ENCODE measurements around the gene IARS2.

DNA sequence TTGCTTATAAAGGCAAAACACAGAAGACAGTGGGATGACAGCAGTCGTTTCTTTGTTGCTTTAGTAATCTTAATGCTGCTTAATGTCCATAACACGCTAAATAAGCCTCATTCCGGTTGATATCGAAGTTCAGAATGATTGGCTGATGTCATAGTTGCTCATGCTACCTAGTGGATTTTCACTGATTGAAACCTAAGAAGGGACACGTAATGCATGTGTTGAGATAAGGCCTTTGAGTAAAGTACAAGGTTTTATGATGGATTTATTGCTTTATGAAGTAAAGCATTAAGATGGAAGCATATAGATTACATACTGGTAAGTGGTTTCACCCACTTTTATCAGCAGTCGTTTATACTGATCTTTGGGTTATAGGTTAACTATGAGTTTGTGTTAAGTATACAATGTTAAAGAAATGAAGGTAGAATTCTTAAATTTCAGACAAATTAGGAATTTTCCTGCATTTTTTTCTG is 25.1 kb downstream of the IARS2 start:
- TF ChIP-seq, protein P1, sequence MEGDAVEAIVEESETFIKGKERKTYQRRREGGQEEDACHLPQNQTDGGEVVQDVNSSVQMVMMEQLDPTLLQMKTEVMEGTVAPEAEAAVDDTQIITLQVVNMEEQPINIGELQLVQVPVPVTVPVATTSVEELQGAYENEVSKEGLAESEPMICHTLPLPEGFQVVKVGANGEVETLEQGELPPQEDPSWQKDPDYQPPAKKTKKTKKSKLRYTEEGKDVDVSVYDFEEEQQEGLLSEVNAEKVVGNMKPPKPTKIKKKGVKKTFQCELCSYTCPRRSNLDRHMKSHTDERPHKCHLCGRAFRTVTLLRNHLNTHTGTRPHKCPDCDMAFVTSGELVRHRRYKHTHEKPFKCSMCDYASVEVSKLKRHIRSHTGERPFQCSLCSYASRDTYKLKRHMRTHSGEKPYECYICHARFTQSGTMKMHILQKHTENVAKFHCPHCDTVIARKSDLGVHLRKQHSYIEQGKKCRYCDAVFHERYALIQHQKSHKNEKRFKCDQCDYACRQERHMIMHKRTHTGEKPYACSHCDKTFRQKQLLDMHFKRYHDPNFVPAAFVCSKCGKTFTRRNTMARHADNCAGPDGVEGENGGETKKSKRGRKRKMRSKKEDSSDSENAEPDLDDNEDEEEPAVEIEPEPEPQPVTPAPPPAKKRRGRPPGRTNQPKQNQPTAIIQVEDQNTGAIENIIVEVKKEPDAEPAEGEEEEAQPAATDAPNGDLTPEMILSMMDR (IDR thresholded peaks at IDR 0.05; ENCODE audit: extremely low read depth in 1 of 2, insufficient read depth in 1 of 2, low read depth in 1 of 2, low read length in 2 of 2): no peak
- no peak for TF ChIP-seq EZH2 (IDR thresholded peaks at IDR 0.05; ENCODE audit: borderline replicate concordance, low read depth, low read length, severe bottlenecking)
- no peak for TF ChIP-seq POLR2AphosphoS5 (IDR thresholded peaks at IDR 0.05; ENCODE audit: insufficient read depth, low read depth, low read length)

Measured in endothelial cell of umbilical vein (primary cell).